ENCODE results near the gene FRAS1. TPM values are rescaled to one million over a fixed set of nuclear protein-coding genes. Genes with fewer than 3 reads are reported as not detected.
"Not testable (repeated sequence)": the region's sequence is repeated elsewhere in the genome, so short reads cannot be mapped to it uniquely, and the experiment has no call there.

The FRAS1 gene
- total RNA-seq, 2 experiments from 2014 or later, result not detected

DNA sequence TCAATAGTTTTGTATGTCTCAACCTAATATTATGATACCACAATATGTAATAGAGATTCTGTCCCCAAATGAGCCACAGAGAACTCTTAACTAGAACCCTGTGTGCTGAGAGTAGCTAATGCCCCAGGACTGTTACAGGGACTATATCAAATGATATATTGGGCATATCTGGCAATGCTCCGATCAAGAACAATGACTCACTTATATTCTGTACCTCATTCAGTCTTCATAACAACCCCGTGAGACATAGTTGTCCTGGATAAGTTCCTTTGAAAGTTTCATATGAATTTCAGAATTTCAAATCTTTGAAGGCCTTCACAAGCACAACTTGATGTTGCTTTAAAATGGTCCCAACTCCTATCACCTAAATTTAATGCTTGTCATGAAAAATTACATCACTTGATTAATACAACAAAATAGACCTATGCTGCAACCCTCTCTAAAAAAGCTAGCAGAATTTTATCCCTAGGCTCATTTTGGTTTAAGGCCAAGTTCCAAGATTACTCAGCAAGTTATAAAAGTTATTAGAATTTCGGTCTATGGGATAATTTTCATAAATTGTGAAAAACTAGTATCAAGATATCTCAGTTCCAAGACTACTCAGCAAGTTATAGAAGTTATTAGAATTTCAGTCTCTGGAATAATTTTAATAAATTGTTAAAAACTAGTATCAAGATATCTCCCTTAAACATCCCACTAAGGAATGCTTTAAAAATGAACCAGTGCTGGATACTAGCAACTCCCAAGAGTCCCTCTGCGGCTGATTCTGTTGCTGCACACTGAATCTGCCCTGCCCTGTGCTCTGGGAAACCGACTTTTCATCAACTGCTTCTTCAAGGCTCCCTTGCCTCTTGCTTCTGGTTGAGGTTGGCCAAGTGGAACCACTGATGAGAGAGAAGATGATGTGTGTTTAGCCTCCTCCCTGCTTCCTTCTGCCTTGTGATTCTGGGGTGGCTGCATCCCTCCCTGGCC lies 488.4 kb downstream of the FRAS1 start:
- Mint-ChIP-seq H3K4me3 (no peak overlapping the region), H3K36me3 (ENCODE audit: low read depth) (no peaks in the 10 kb centered on the region), H3K27me3 (peaks cover 25% of the 10 kb centered on the region), H3K4me1 (no peaks in the 10 kb centered on the region), H3K9me3 (no peaks in the 10 kb centered on the region), H3K27ac (no peak overlapping the region)
- ChIA-PET POLR2A (no interaction called here), CTCF (no interaction called here)
- DNase-seq, result no peak

- H3K4me3 Mint-ChIP-seq; H3K36me3 Mint-ChIP-seq (ENCODE audit: low read depth); H3K9me3 Mint-ChIP-seq; H3K4me1 Mint-ChIP-seq; CTCF ChIA-PET; DNase-seq; H3K27ac Mint-ChIP-seq; POLR2A ChIA-PET: not testable (repeated sequence)
- H3K27me3 Mint-ChIP-seq, result peaks cover 34% of the 10 kb centered on the region
These were observed 490.8 kb downstream of the FRAS1 start for GRCh38 chr4:78547899-78548298.

DNA sequence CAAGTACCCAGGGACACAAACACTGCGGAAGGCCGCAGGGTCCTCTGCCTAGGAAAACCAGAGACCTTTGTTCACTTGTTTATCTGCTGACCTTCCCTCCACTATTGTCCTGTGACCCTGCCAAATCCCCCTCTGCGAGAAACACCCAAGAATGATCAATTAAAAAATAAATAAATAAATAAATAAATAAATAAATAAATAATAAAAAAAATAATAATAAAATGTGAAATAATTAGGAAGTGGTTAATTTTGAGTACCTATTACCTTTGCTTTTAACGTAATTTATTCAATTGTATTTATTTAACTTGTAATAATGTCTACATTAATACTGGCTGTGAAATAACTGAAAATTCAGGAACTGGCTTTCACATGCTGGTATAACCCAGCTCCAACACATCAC lies 491.8 kb downstream of the FRAS1 start:
- peaks cover 37% of the 10 kb centered on the region for H3K27me3 Mint-ChIP-seq
- H3K4me3 Mint-ChIP-seq; POLR2A ChIA-PET; H3K4me1 Mint-ChIP-seq; H3K27ac Mint-ChIP-seq; H3K9me3 Mint-ChIP-seq; DNase-seq; CTCF ChIA-PET; H3K36me3 Mint-ChIP-seq (ENCODE audit: low read depth): not testable (repeated sequence)

- ChIA-PET POLR2A (no interaction called here), CTCF (no interaction called here)
- no peaks in the 10 kb centered on the region for H3K9me3 Mint-ChIP-seq
- peaks cover 10% of the 10 kb centered on the region for H3K4me1 Mint-ChIP-seq
- peak; percentile 16 for DNase-seq
- H3K27me3 Mint-ChIP-seq, result peaks cover 39% of the 10 kb centered on the region
- H3K36me3 Mint-ChIP-seq (ENCODE audit: low read depth), result peaks cover 3% of the 10 kb centered on the region
- peak within 1 kb of the TSS; percentile 60 for H3K4me3 Mint-ChIP-seq
- no peak within 1 kb of the TSS for H3K27ac Mint-ChIP-seq
These were observed 494.6 kb downstream of the FRAS1 start, which contains the start of gene ANXA3 for GRCh38 chr4:78551420-78552351. Gene ANXA3 (plus strand): TSS chr4:78551770. CDS start chr4:78554474, 2,704 bp downstream.

GRCh38 chr4:78552389-78553042 lies 495.4 kb downstream of the FRAS1 start:
- no peak for DNase-seq
- Mint-ChIP-seq H3K4me1 (peaks cover 10% of the 10 kb centered on the region), H3K4me3 (no peak overlapping the region), H3K9me3 (no peaks in the 10 kb centered on the region), H3K27ac (no peak overlapping the region), H3K36me3 (ENCODE audit: low read depth) (peaks cover 3% of the 10 kb centered on the region), H3K27me3 (peaks cover 40% of the 10 kb centered on the region)
- ChIA-PET POLR2A (no interaction called here), CTCF (no interaction called here)

- Mint-ChIP-seq H3K4me3 (no peak overlapping the region), H3K27me3 (peaks cover 40% of the 10 kb centered on the region), H3K36me3 (ENCODE audit: low read depth) (peaks cover 3% of the 10 kb centered on the region), H3K9me3 (no peaks in the 10 kb centered on the region), H3K27ac (no peak overlapping the region), H3K4me1 (peaks cover 10% of the 10 kb centered on the region)
- POLR2A ChIA-PET, result no interaction called here
- DNase-seq, result no peak
- CTCF ChIA-PET, result no interaction called here
These were observed 495.9 kb downstream of the FRAS1 start for GRCh38 chr4:78553043-78553396.

DNA sequence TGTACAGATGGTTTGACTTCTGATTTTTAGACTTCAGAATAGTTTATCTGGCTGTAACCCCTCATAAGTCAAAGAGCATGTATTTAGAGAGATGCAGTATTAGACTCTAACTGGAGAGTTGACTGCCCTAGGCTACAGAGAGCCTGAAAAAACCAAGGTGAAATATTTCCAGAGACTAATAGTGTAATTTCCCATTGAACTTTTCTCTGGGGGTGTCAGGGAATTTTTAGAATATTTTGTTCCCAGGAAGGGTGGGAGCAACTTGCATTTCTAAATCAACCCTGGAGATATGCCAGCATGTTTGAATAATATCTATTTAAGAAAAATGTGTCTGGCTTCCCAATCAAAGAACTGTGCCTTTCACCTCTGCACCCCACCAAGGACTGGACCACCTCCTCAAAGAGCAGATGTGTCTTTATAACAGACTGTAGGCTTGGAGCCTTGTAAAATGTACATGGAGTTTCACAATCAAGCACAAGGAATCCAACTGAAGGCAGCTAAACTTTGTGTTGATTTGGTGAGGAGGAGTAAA lies 496.5 kb downstream of the FRAS1 start:
- peaks cover 41% of the 10 kb centered on the region for H3K27me3 Mint-ChIP-seq
- DNase-seq, result no peak
- no peak overlapping the region for H3K27ac Mint-ChIP-seq
- POLR2A ChIA-PET, result no interaction called here
- H3K4me1 Mint-ChIP-seq, result peaks cover 10% of the 10 kb centered on the region
- H3K4me3 Mint-ChIP-seq, result no peak overlapping the region
- peaks cover 3% of the 10 kb centered on the region for H3K36me3 Mint-ChIP-seq (ENCODE audit: low read depth)
- no peaks in the 10 kb centered on the region for H3K9me3 Mint-ChIP-seq
- CTCF ChIA-PET, result no interaction called here

DNA sequence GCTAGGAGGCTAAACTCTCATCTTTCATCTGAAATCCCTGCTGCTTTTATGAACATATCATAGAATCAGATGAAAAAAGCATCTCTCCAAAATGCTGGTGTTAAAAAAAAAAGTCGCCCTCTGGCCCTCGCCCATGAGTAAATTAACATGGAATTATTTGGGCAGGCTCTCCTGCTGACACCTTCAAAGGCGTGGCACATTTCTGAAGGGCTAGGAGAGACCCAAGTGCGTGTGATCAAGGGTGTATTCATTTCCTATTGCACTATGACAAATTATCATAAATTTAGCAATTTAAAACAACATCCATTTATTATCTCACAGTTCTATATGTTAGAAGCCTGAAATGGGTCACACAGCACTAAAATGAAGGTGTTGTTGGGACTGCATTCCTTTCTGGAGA lies 499.5 kb downstream of the FRAS1 start:
- H3K27ac Mint-ChIP-seq, result no peak overlapping the region
- H3K27me3 Mint-ChIP-seq, result peaks cover 35% of the 10 kb centered on the region
- H3K4me1 Mint-ChIP-seq, result peaks cover 5% of the 10 kb centered on the region
- no peaks in the 10 kb centered on the region for H3K9me3 Mint-ChIP-seq
- no peaks in the 10 kb centered on the region for H3K36me3 Mint-ChIP-seq (ENCODE audit: low read depth)
- no peak for DNase-seq
- ChIA-PET CTCF (no interaction called here), POLR2A (no interaction called here)
- H3K4me3 Mint-ChIP-seq, result no peak overlapping the region

DNA sequence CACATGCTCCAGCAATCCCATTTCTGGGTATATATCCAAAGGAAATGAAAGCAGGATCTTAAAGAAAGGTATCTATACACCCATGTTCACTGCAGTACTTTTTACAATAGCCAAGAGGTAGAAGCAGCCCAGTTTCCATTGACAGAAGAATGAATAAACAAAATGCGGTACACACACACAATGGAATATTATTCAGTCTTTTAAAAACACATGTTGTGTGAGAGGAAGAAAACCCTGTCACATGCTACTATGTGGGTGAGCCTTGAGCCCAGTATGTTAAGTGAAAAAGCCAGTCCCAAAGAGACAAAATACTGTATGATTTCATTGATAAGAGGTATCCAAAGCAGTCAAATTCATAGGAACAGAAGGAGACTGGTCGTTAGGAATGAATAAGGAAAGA lies 500.7 kb downstream of the FRAS1 start:
- CTCF ChIA-PET, result no interaction called here
- POLR2A ChIA-PET, result no interaction called here
- peaks cover 40% of the 10 kb centered on the region for H3K27me3 Mint-ChIP-seq
- H3K36me3 Mint-ChIP-seq (ENCODE audit: low read depth), result no peaks in the 10 kb centered on the region
- no peak for DNase-seq
- H3K4me1 Mint-ChIP-seq, result no peaks in the 10 kb centered on the region
- no peak overlapping the region for H3K27ac Mint-ChIP-seq
- H3K4me3 Mint-ChIP-seq, result no peak overlapping the region
- no peaks in the 10 kb centered on the region for H3K9me3 Mint-ChIP-seq

GRCh38 chr4:78558410-78558809 lies 501.3 kb downstream of the FRAS1 start:
- ChIA-PET POLR2A (interaction anchor here (0.5 kb wide), 1 partner anchor 10 kb away, joined by 4 read pairs; no protein-coding TSS in a partner anchor), CTCF (no interaction called here)

DNA sequence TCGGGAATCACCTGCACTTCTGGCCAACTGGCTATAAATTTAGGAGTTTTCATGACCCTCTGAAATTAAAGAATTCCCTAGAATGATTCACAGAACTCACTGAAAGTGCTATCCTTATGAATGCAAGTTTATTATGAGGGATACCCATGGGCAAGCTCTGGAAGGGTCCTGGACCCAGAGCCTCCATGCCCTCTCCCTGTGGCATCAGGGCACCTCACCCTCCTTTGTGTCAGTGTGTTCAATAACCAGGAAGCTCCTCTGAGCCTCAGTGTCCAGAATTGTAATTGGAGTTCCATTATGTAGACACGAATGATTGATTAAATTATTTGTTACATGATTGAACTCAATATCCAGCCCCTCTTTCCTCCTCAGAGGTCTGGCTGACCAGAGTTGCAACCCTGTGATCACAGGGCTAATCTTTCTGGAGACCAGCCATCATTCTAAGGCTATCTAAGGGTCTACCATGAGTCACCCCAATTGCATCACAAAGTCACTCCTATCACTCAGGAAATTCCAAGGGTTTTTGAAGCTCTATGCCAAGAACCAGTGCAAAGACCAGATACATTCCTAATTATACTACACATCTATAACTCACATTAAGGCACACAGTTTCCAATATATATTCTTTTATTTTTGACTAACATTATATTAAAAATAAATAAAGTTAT lies 503.3 kb downstream of the FRAS1 start:
- H3K27me3 Mint-ChIP-seq, result peaks cover 26% of the 10 kb centered on the region
- DNase-seq, result no peak
- H3K27ac Mint-ChIP-seq, result no peak overlapping the region
- CTCF ChIA-PET, result interaction anchor here (0.6 kb wide), 1 partner anchor 964 kb away, joined by 3 read pairs; no protein-coding TSS in a partner anchor
- POLR2A ChIA-PET, result no interaction called here
- no peaks in the 10 kb centered on the region for H3K4me1 Mint-ChIP-seq
- H3K4me3 Mint-ChIP-seq, result no peak overlapping the region
- no peaks in the 10 kb centered on the region for H3K9me3 Mint-ChIP-seq
- H3K36me3 Mint-ChIP-seq (ENCODE audit: low read depth), result no peaks in the 10 kb centered on the region

More at GRCh38 chr4:78558410-78558809, 501.3 kb downstream of the FRAS1 start:
- no peaks in the 10 kb centered on the region for H3K4me1 Mint-ChIP-seq
- no peak for DNase-seq
- H3K36me3 Mint-ChIP-seq (ENCODE audit: low read depth), result no peaks in the 10 kb centered on the region
- H3K27me3 Mint-ChIP-seq, result peaks cover 36% of the 10 kb centered on the region
- H3K27ac Mint-ChIP-seq, result no peak overlapping the region
- no peak overlapping the region for H3K4me3 Mint-ChIP-seq
- no peaks in the 10 kb centered on the region for H3K9me3 Mint-ChIP-seq

DNA sequence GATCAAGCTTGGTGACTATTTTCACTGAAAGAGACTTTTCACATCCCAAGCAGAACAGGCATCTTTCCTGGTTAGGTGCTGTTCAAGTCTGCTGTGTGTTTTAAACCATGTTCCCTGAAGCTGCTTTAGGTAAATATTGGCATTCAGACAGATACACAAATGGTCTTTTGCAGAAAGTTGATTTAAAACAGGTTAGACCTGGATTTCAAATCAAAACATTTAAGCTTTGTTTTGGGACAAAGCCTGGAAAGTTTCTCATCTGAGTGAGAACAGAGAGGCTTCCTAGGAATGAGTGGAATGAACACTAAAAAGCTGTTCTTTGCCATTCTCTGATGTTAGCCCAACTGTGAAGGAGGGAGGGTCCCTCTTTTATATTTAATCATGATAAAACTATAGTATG lies 504.6 kb downstream of the FRAS1 start:
- ChIA-PET POLR2A (interaction anchor here (0.6 kb wide), 1 partner anchor 47 kb away, joined by 3 read pairs; no protein-coding TSS in a partner anchor), CTCF (no interaction called here)
- Mint-ChIP-seq H3K4me1 (no peaks in the 10 kb centered on the region), H3K4me3 (no peak overlapping the region), H3K27ac (no peak overlapping the region), H3K27me3 (peaks cover 28% of the 10 kb centered on the region), H3K36me3 (ENCODE audit: low read depth) (no peaks in the 10 kb centered on the region), H3K9me3 (no peaks in the 10 kb centered on the region)
- DNase-seq, result no peak
